ENCODE measurements around the gene CPT2.

CPT2 gene

DNA sequence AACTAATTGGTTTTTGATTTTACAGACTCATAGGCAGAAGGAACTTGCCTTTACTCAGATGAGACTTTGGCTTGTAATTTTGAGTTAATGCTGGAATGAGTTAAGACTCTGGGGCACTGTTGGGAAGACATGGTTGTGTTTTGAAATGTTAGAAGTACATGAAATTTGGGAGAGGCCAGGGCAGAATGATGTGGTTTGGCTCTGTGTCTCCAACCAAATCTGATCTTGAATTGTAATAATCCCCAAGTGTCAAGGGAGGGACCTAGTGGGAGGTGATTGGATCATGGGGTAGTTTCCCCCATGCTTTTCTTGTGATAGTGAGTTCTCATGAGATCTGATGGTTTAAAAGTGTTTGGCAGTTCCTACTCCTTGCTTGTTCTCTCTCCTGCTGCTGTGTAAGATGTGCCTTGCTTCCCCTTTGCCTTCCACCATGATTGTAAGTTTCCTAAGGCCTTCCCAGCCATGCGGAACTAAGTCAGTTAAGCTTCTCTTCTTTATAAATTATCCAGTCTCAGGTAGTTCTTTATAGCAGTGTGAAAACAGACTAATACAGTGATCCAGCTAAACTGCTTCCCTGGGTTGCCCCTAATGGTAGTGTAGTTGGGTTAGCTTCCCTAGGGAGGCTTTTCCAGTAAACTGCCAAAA lies 10.2 kb downstream of the CPT2 start:
- TF ChIP-seq, protein P1, sequence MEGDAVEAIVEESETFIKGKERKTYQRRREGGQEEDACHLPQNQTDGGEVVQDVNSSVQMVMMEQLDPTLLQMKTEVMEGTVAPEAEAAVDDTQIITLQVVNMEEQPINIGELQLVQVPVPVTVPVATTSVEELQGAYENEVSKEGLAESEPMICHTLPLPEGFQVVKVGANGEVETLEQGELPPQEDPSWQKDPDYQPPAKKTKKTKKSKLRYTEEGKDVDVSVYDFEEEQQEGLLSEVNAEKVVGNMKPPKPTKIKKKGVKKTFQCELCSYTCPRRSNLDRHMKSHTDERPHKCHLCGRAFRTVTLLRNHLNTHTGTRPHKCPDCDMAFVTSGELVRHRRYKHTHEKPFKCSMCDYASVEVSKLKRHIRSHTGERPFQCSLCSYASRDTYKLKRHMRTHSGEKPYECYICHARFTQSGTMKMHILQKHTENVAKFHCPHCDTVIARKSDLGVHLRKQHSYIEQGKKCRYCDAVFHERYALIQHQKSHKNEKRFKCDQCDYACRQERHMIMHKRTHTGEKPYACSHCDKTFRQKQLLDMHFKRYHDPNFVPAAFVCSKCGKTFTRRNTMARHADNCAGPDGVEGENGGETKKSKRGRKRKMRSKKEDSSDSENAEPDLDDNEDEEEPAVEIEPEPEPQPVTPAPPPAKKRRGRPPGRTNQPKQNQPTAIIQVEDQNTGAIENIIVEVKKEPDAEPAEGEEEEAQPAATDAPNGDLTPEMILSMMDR (IDR thresholded peaks at IDR 0.05; ENCODE audit: extremely low read depth, missing control alignments), result no peak
- DNase-seq (ENCODE audit: low spot score), result no peak

DNA sequence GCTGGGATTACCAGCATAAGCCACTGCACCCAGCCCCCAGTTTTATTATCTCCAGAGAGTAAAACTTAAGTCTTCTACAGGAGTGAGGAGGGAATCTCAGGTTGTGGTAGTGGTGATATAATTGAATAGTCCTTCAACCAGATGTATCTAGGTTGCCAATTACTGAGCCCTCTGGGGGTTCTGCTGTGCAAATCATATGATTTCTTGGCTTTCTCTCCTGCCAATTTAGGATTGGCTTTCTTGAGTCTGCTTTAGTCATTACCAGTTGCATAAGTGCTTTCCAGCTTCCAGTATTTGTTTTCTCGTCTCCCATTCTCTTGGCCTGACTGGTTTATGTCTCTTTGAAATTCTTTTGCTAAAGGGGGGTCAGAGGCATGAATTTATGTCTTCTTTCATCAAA lies 11.1 kb downstream of the CPT2 start:
- DNase-seq (ENCODE audit: low spot score), result no peak
- TF ChIP-seq, protein P1 (IDR thresholded peaks at IDR 0.05; ENCODE audit: extremely low read depth, missing control alignments), result no peak

DNA sequence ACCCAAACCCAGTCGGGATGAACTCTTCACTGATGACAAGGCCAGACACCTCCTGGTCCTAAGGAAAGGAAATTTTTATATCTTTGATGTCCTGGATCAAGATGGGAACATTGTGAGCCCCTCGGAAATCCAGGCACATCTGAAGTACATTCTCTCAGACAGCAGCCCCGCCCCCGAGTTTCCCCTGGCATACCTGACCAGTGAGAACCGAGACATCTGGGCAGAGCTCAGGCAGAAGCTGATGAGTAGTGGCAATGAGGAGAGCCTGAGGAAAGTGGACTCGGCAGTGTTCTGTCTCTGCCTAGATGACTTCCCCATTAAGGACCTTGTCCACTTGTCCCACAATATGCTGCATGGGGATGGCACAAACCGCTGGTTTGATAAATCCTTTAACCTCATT lies 13.7 kb downstream of the CPT2 start:
- TF ChIP-seq, protein P1 (IDR thresholded peaks at IDR 0.05; ENCODE audit: extremely low read depth, missing control alignments), result no peak

DNA sequence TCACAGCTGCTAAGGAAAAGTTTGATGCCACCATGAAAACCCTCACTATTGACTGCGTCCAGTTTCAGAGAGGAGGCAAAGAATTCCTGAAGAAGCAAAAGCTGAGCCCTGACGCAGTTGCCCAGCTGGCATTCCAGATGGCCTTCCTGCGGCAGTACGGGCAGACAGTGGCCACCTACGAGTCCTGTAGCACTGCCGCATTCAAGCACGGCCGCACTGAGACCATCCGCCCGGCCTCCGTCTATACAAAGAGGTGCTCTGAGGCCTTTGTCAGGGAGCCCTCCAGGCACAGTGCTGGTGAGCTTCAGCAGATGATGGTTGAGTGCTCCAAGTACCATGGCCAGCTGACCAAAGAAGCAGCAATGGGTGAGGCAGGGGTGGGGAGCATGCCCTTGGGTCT lies 14.3 kb downstream of the CPT2 start:
- TF ChIP-seq, protein P1 (IDR thresholded peaks at IDR 0.05; ENCODE audit: extremely low read depth, missing control alignments), result no peak
- DNase-seq (ENCODE audit: low spot score), result no peak

More for the DNA sequence above, 13.7 kb downstream of the CPT2 start:
- no peak for DNase-seq (ENCODE audit: low spot score)

DNA sequence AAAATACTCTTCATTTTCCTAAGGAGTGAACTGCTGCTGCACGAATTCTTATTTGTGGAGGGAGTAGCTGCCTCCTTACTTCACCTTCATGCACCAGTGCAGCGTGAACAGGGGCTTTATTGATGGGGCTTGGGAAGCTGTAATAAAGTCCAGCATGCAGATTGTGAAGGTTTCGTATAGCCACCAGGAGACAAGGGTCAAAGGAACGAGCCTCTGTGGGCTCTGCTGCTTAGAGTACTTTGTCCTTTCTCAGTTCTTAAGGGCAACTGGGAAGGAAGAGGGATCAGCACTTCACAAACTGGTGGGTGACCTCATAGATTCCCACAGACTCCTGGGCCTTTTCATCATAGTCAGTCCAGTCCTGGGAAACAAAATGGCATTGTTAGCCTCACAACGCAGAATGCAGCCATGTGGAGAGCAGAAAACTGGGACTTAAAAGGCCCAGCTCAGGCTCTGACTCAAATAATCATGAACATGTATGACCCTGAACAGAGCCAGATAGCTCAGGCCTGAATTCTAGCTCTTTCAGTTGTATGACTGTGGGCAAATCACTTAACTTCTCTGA lies 17.8 kb downstream of the CPT2 start:
- TF ChIP-seq, protein P1 (IDR thresholded peaks at IDR 0.05; ENCODE audit: extremely low read depth, missing control alignments), result no peak
- DNase-seq (ENCODE audit: low spot score), result no peak

DNA sequence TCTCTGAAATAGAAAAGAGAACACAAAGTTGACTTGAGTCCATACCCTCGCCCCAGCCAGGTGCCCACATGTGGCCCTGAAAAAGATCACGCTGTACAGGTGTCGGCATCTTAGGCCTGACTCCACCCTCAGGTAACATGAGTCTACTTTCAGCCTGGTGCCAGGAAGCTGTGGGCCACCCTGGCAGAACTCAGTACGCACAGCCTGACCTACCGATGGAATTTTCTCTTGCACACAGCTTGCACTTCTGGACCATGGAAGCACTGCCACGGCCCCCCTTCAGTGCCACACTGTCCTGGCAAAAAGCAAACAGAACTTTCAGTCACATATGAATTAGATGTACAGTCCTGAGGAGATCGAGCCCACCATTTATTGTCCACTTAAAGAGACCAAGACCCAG lies 21.6 kb downstream of the CPT2 start:
- no peak for DNase-seq (ENCODE audit: low spot score)
- TF ChIP-seq, protein P1 (IDR thresholded peaks at IDR 0.05; ENCODE audit: extremely low read depth, missing control alignments), result no peak

DNA sequence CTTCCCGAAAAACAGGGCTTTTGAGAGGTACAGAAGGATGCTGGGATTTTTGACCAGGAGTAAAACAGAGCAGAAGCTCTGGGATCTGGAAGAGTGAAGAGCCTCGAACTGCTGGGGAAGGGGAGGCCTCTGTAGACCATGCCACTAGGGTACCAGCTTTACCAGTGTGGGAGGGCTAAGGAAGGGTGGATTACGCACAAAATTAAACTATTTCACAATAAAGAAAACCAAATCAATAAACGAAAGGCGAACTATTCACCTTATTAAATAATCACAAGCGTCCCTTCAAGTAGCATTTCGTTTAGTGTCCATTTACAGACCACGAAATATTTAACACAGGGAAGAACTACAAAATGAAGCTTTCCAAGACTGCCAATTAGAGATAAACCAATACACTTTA lies 23.1 kb downstream of the CPT2 start:
- TF ChIP-seq, protein P1 (IDR thresholded peaks at IDR 0.05; ENCODE audit: extremely low read depth, missing control alignments), result no peak
- no peak for DNase-seq (ENCODE audit: low spot score)

All from GM20000 (cell line).